Stimulated activated CD4-positive, alpha-beta T cell treated with anti-CD3 and anti-CD28 coated beads, Interleukin-1b, Interleukin-23, amount 100 ng/mL, for 24 hours (primary cell): ENCODE results near the gene SRGAP1.
"Not testable (repeated sequence)": the region's sequence is repeated elsewhere in the genome, so short reads cannot be mapped to it uniquely, and the experiment has no call there.

Source experiments
- DNase-seq, 4 experiments: peaks; one replicate each; pipeline ENCODE4 v3.0.0-alpha.2; 2020; ENCODE audit warnings: low read depth in 4 of 4, low spot score in 1 of 4

SRGAP1 gene

GRCh38 chr12:64001439-64001838 is 156.9 kb downstream of the SRGAP1 start:
- DNase-seq = no peak

- no peak for DNase-seq
Measured at GRCh38 chr12:64004641-64005040, 160.1 kb downstream of the SRGAP1 start.

GRCh38 chr12:64006211-64006825 is 161.8 kb downstream of the SRGAP1 start:
- DNase-seq = no peak

GRCh38 chr12:64007853-64008252 is 163.4 kb downstream of the SRGAP1 start:
- DNase-seq = no peak

GRCh38 chr12:64008596-64008995 is 164.1 kb downstream of the SRGAP1 start:
- no peak for DNase-seq

GRCh38 chr12:64009321-64010068 is 165.0 kb downstream of the SRGAP1 start:
- no peak for DNase-seq

GRCh38 chr12:64010069-64010686 is 165.7 kb downstream of the SRGAP1 start:
- no peak for DNase-seq

GRCh38 chr12:64016521-64016920 is 172.0 kb downstream of the SRGAP1 start:
- no peak for DNase-seq

- not testable (repeated sequence) for DNase-seq
Measured at GRCh38 chr12:64018116-64018515, 173.6 kb downstream of the SRGAP1 start.

- no peak for DNase-seq
Measured at GRCh38 chr12:64018524-64018923, 174.0 kb downstream of the SRGAP1 start.

GRCh38 chr12:64019101-64019500 is 174.6 kb downstream of the SRGAP1 start:
- DNase-seq = no peak

- DNase-seq = no peak
Measured at GRCh38 chr12:64019654-64020053, 175.2 kb downstream of the SRGAP1 start.

GRCh38 chr12:64025174-64025958 is 180.9 kb downstream of the SRGAP1 start:
- DNase-seq = no peak

GRCh38 chr12:64027311-64027710 is 182.8 kb downstream of the SRGAP1 start:
- DNase-seq = no peak

GRCh38 chr12:64028541-64028940 is 184.0 kb downstream of the SRGAP1 start:
- DNase-seq = no peak

GRCh38 chr12:64029013-64029857 is 184.7 kb downstream of the SRGAP1 start:
- no peak for DNase-seq

- no peak for DNase-seq
Measured at GRCh38 chr12:64030155-64030554, 185.7 kb downstream of the SRGAP1 start.

- not testable (repeated sequence) for DNase-seq
Measured at GRCh38 chr12:64034056-64034455, 189.6 kb downstream of the SRGAP1 start.

- DNase-seq = no peak
Measured at GRCh38 chr12:64034901-64035576, 190.5 kb downstream of the SRGAP1 start.

- DNase-seq = no peak
Measured at GRCh38 chr12:64036414-64036813, 191.9 kb downstream of the SRGAP1 start.
